GM23338 (cell line): ENCODE results near the gene TMPRSS6. TPM values are rescaled to one million over a fixed set of nuclear protein-coding genes. Genes with fewer than 3 reads are reported as not detected.

Experiments used
- ATAC-seq: fragments of 200-7000 bp; cut with Tn5 transposase; 3 replicates; pipeline ENCODE4 v1.9.1; 2020
- DNase-seq: peaks from one replicate; pipeline ENCODE4 v3.0.0-alpha.2; 2015; ENCODE audit warnings: low spot score
- H2AFZ ChIP-seq: fragments of 200-600 bp; sonication (generic); 2 replicates; pipeline ENCODE4 v1.8.0; 2016; ENCODE audit warnings: antibody characterized with exemption, mild to moderate bottlenecking, moderate library complexity
- H3F3A ChIP-seq: fragments of 200-600 bp; sonication (generic); replicated peaks from 2 replicates; pipeline ENCODE4 v1.8.0; 2017; ENCODE audit warnings: antibody characterized with exemption, mixed run types, low read depth
- H3K27ac ChIP-seq: fragments of 200-600 bp; sonication (generic); 2 replicates; pipeline ENCODE4 v1.6.1; 2016; ENCODE audit warnings: low read depth
- H3K27me3 ChIP-seq: fragments of 200-600 bp; sonication (generic); 2 replicates; pipeline ENCODE4 v1.8.0; 2016; ENCODE audit warnings: mild to moderate bottlenecking, mixed run types, moderate library complexity; ENCODE audit not compliant: insufficient read depth
- H3K36me3 ChIP-seq: fragments of 200-600 bp; sonication (generic); 2 replicates; pipeline ENCODE4 v1.8.0; 2016; ENCODE audit warnings: mild to moderate bottlenecking; ENCODE audit not compliant: insufficient read depth
- H3K4me1 ChIP-seq: fragments of 200-600 bp; sonication (generic); 2 replicates; pipeline ENCODE4 v1.8.0; 2016; ENCODE audit warnings: mild to moderate bottlenecking, moderate library complexity; ENCODE audit not compliant: insufficient read depth
- H3K4me2 ChIP-seq: fragments of 200-600 bp; sonication (generic); 2 replicates; pipeline ENCODE4 v1.7.1; 2017; ENCODE audit warnings: mixed run types
- H3K4me3 ChIP-seq: fragments of 200-600 bp; sonication (generic); 2 replicates; pipeline ENCODE4 v1.6.1; 2016; ENCODE audit warnings: mixed run types
- H3K79me2 ChIP-seq: fragments of 200-600 bp; sonication (generic); replicated peaks from 2 replicates; pipeline ENCODE4 v1.8.0; 2017; ENCODE audit warnings: mild to moderate bottlenecking; ENCODE audit not compliant: insufficient read depth
- H3K9me2 ChIP-seq: fragments of 200-600 bp; sonication (generic); 2 replicates; pipeline ENCODE4 v1.8.0; 2017; ENCODE audit not compliant: insufficient read depth
- H4K20me1 ChIP-seq: fragments of 200-600 bp; sonication (generic); replicated peaks from 2 replicates; pipeline ENCODE4 v1.8.0; 2017; ENCODE audit warnings: mild to moderate bottlenecking; ENCODE audit not compliant: insufficient read depth
- H3K27ac Mint-ChIP-seq: 2 replicates; pipeline ENCODE4 v1.8.0; 2020; ENCODE audit warnings: inconsistent platforms, mild to moderate bottlenecking, moderate library complexity, mixed read lengths
- H3K27me3 Mint-ChIP-seq: 3 replicates; pipeline ENCODE4 v1.8.0; 2022; ENCODE audit warnings: low read depth, mild to moderate bottlenecking, moderate library complexity, mixed read lengths, inconsistent platforms; ENCODE audit not compliant: insufficient read depth, poor library complexity
- H3K36me3 Mint-ChIP-seq: 3 replicates; pipeline ENCODE4 v1.8.0; 2021; ENCODE audit warnings: low read depth, mild to moderate bottlenecking, inconsistent platforms, moderate library complexity, mixed read lengths
- H3K4me1 Mint-ChIP-seq: 3 replicates; pipeline ENCODE4 v1.8.0; 2020; ENCODE audit warnings: mild to moderate bottlenecking, inconsistent platforms, mixed read lengths
- H3K4me3 Mint-ChIP-seq: 3 replicates; pipeline ENCODE4 v1.8.0; 2021; ENCODE audit warnings: moderate library complexity, mild to moderate bottlenecking, inconsistent platforms, mixed read lengths
- H3K9me3 Mint-ChIP-seq: 3 replicates; pipeline ENCODE4 v1.8.0; 2020; ENCODE audit warnings: moderate library complexity, mild to moderate bottlenecking, inconsistent platforms, mixed read lengths
- CREB1 ChIP-seq: fragments of 250-450 bp; sonication (Bioruptor Pico); IDR thresholded peaks from 2 replicates; pipeline ENCODE4 v1.5.0; 2020; ENCODE audit warnings: low read depth, mild to moderate bottlenecking, moderate library complexity
- ETS1 ChIP-seq: IDR thresholded peaks from 2 replicates; pipeline ENCODE4 v1.6.1; 2016; ENCODE audit warnings: antibody characterized with exemption
- EZH2 ChIP-seq: fragments of 200-600 bp; sonication (generic); IDR thresholded peaks from one replicate; pipeline ENCODE4 v1.8.0; 2017; ENCODE audit warnings: antibody characterized with exemption, mild to moderate bottlenecking, low read depth; ENCODE audit not compliant: unreplicated experiment
- EZH2phosphoT487 ChIP-seq: fragments of 200-600 bp; sonication (generic); IDR thresholded peaks from one replicate; pipeline ENCODE4 v1.8.1; 2018; ENCODE audit warnings: antibody characterized with exemption; ENCODE audit not compliant: unreplicated experiment
- JUNB ChIP-seq: IDR thresholded peaks from one replicate; pipeline ENCODE4 v1.6.1; 2016; ENCODE audit warnings: antibody characterized with exemption; ENCODE audit not compliant: unreplicated experiment
- NANOG ChIP-seq: IDR thresholded peaks from 2 replicates; pipeline ENCODE4 v1.6.1; 2016; ENCODE audit warnings: antibody characterized with exemption, borderline replicate concordance
- POLR2AphosphoS5 ChIP-seq: IDR thresholded peaks from 2 replicates; pipeline ENCODE4 v1.6.1; 2016; ENCODE audit warnings: antibody characterized with exemption, low read depth
- REST ChIP-seq: IDR thresholded peaks from one replicate; pipeline ENCODE4 v1.6.1; 2018; ENCODE audit warnings: antibody characterized with exemption; ENCODE audit not compliant: unreplicated experiment
- STAT1 ChIP-seq: IDR thresholded peaks from one replicate; pipeline ENCODE4 v1.6.1; 2016; ENCODE audit warnings: antibody characterized with exemption; ENCODE audit not compliant: unreplicated experiment
- ZNF114 ChIP-seq: fragments of 250-450 bp; sonication (Bioruptor Pico); IDR thresholded peaks from 2 replicates; pipeline ENCODE4 v1.5.0; 2020; ENCODE audit warnings: mild to moderate bottlenecking, moderate library complexity
- ZNF331 ChIP-seq: fragments of 250-450 bp; sonication (Bioruptor Pico); IDR thresholded peaks from 2 replicates; pipeline ENCODE4 v1.5.0; 2020; ENCODE audit warnings: low read depth, mild to moderate bottlenecking, moderate library complexity
- ZNF462 ChIP-seq: fragments of 250-450 bp; sonication (Bioruptor Pico); IDR thresholded peaks from 2 replicates; pipeline ENCODE4 v1.5.0; 2020; ENCODE audit warnings: mild to moderate bottlenecking, moderate library complexity
- polyA plus RNA-seq: library from polyadenylated mRNA; unstranded; fragments of >200 nt; fragmentation: Nextera tagmentation; extraction: Ambion mirVana; gene quantifications from 2 replicates; pipeline ENCODE4 v1.2.1, GENCODE V29; 2016
- total RNA-seq: library from RNA; depleted of rRNA; stranded (reverse); fragments of >200 nt; shearing (Covaris generic); gene quantifications from 2 replicates; pipeline ENCODE4 v1.2.3, GENCODE V29; 2014

Gene TMPRSS6
- total and polyA plus RNA-seq, 2 experiments from 2014 or later, result 0.13 TPM; not detected in 1

- H3K4me3 Mint-ChIP-seq, result no peak overlapping the region
- Histone ChIP-seq H3K79me2 (no peaks in the 10 kb centered on the region), H3K4me3 (no peak overlapping the region), H4K20me1 (no peaks in the 10 kb centered on the region), H3K27ac (no peak overlapping the region), H3K36me3 (no peaks in the 10 kb centered on the region), H3K27me3 (peaks cover 50% of the 10 kb centered on the region), H2AFZ (no peak overlapping the region), H3K9me2 (0 out of 2 replicates have a peak, but pooled peaks cover 8% of the 10 kb centered on the region), H3K4me2 (no peak overlapping the region), H3K4me1 (peaks cover 3% of the 10 kb centered on the region; the same call in 1 of the 2 replicates), H3F3A (0 out of 2 replicates have a peak, but pooled peaks cover 3% of the 10 kb centered on the region)
- H3K9me3 Mint-ChIP-seq, result no peaks in the 10 kb centered on the region
- H3K36me3 Mint-ChIP-seq, result no peaks in the 10 kb centered on the region
- H3K27ac Mint-ChIP-seq, result no peak overlapping the region
- H3K4me1 Mint-ChIP-seq, result peaks cover 4% of the 10 kb centered on the region
- DNase-seq, result no peak
- H3K27me3 Mint-ChIP-seq, result peaks cover 42% of the 10 kb centered on the region
- TF ChIP-seq POLR2AphosphoS5, result no peak
- TF ChIP-seq EZH2, result no peak
- no peak for TF ChIP-seq STAT1
- TF ChIP-seq REST, result no peak
- no peak for TF ChIP-seq ZNF114 (CRISPR knock-in tag)
- TF ChIP-seq CREB1 (CRISPR knock-in tag), result no peak
- TF ChIP-seq ZNF462 (CRISPR knock-in tag), result no peak
- TF ChIP-seq ZNF331, result no peak
- TF ChIP-seq NANOG, result no peak
- no peak for TF ChIP-seq EZH2phosphoT487
- TF ChIP-seq ETS1, result no peak
- no peak for TF ChIP-seq JUNB
- ATAC-seq, result no peak
These were observed 34.5 kb downstream of the TMPRSS6 start for GRCh38 chr22:37075046-37075445.
